HepG2 (cell line): Measurements from ENCODE around the gene GNAZ. TPM values are rescaled to one million over a fixed set of nuclear protein-coding genes. Genes with fewer than 3 reads are reported as not detected.

ENCODE experiments used
- AFF4 ChIP-seq: sonication (generic); formaldehyde crosslinking; IDR thresholded peaks from 2 replicates; pipeline ENCODE4 v1.4.0; 2020; ENCODE audit warnings: missing genetic modification reagents
- AHDC1 ChIP-seq: sonication (generic); formaldehyde crosslinking; IDR thresholded peaks from 2 replicates; pipeline ENCODE4 v1.5.1; 2020; ENCODE audit warnings: mild to moderate bottlenecking, missing genetic modification reagents, borderline replicate concordance
- ELF1 ChIP-seq: sonication (generic); formaldehyde crosslinking; IDR thresholded peaks from 2 replicates; pipeline ENCODE4 v1.4.0; 2020; ENCODE audit warnings: missing genetic modification reagents
- MED1 ChIP-seq: sonication (generic); formaldehyde crosslinking; IDR thresholded peaks from 2 replicates; pipeline ENCODE4 v1.4.0; 2020; ENCODE audit warnings: missing genetic modification reagents
- MZF1 ChIP-seq: sonication (generic); formaldehyde crosslinking; IDR thresholded peaks from 2 replicates; pipeline ENCODE4 v1.8.1; 2023; ENCODE audit warnings: mild to moderate bottlenecking, missing genetic modification reagents, borderline replicate concordance
- NR3C1 ChIP-seq: sonication (generic); formaldehyde crosslinking; IDR thresholded peaks from 2 replicates; pipeline ENCODE4 v1.4.0; 2020; ENCODE audit warnings: missing genetic modification reagents
- PLSCR1 ChIP-seq: sonication (generic); formaldehyde crosslinking; IDR thresholded peaks from 2 replicates; pipeline ENCODE4 v1.5.0; 2020; ENCODE audit warnings: missing genetic modification reagents, mild to moderate bottlenecking, borderline replicate concordance
- RARA ChIP-seq: IDR thresholded peaks from 2 replicates; pipeline ENCODE4 v1.6.1; 2016; ENCODE audit warnings: missing genetic modification reagents, missing compliant biosample characterization
- RCOR2 ChIP-seq: IDR thresholded peaks from 2 replicates; pipeline ENCODE4 v1.6.1; 2016; ENCODE audit warnings: missing biosample characterization, missing genetic modification reagents
- TCF7 ChIP-seq: sonication (generic); IDR thresholded peaks from 2 replicates; pipeline ENCODE4 v1.6.1; 2016; ENCODE audit warnings: antibody characterized with exemption, low read depth
- ZFP36 ChIP-seq: fragments of 150-350 bp; IDR thresholded peaks from 2 replicates; pipeline ENCODE4 v1.6.1; 2018; ENCODE audit warnings: borderline replicate concordance, low read length, low read depth; ENCODE audit not compliant: partially characterized antibody
- ZFP36L1 ChIP-seq: sonication (generic); formaldehyde crosslinking; IDR thresholded peaks from 2 replicates; pipeline ENCODE4 v1.8.0; 2022; ENCODE audit warnings: mild to moderate bottlenecking, missing genetic modification reagents, moderate library complexity
- ZNF326 ChIP-seq: sonication (generic); formaldehyde crosslinking; IDR thresholded peaks from 2 replicates; pipeline ENCODE4 v1.4.0; 2020; ENCODE audit warnings: missing genetic modification reagents, borderline replicate concordance
- ZNF468 ChIP-seq: sonication (generic); formaldehyde crosslinking; IDR thresholded peaks from 2 replicates; pipeline ENCODE4 v1.8.0; 2022; ENCODE audit warnings: mild to moderate bottlenecking, moderate library complexity, missing genetic modification reagents
- ZNF580 ChIP-seq: IDR thresholded peaks from 2 replicates; pipeline ENCODE4 v1.6.1; 2016; ENCODE audit warnings: low read depth, borderline replicate concordance
- ZNF761 ChIP-seq: sonication (generic); formaldehyde crosslinking; conservative IDR thresholded peaks from 2 replicates; pipeline ENCODE4 v1.4.0; 2020; ENCODE audit warnings: mild to moderate bottlenecking, missing genetic modification reagents
- ZSCAN20 ChIP-seq: sonication (generic); formaldehyde crosslinking; IDR thresholded peaks from 2 replicates; pipeline ENCODE4 v1.4.0; 2020; ENCODE audit warnings: missing genetic modification reagents, mild to moderate bottlenecking, borderline replicate concordance
- ZSCAN30 ChIP-seq: sonication (generic); formaldehyde crosslinking; IDR thresholded peaks from 2 replicates; pipeline ENCODE4 v1.5.0; 2020; ENCODE audit warnings: mild to moderate bottlenecking, missing genetic modification reagents
- polyA plus RNA-seq, 8 experiments: library from polyadenylated mRNA; depleted of rRNA in 3 of 8; stranded (reverse) in 7 of 8; unstranded in 1 of 8; fragments of >200 nt; fragmentation: Illumina TruSeq in 4 of 8; extraction: Trizol in 4 of 8; gene quantifications; 2 replicates each; pipeline versions ENCODE4 v1.2.1 to v1.2.3, GENCODE V29; 2011 to 2016; ENCODE audit warnings: low read depth in 4 of 8, missing spikeins in 1 of 8, mixed read lengths in 1 of 8; ENCODE audit not compliant: insufficient read depth in 1 of 8
- total RNA-seq, 5 experiments: library from RNA; depleted of rRNA; stranded (reverse); fragments of >200 nt; fragmentation: Illumina TruSeq; extraction: Trizol; gene quantifications; 2 replicates each; pipeline ENCODE4 v1.2.3, GENCODE V29; 2016; ENCODE audit warnings: low read depth in 1 of 5

The GNAZ gene
- total and polyA plus RNA-seq, 2 of the 13 experiments (the other 11 are each of a cell fraction or from before 2014, with no cell fraction given): 11.4 to 22.3 TPM

- no peak; the same call in 1 of the 2 replicates for TF ChIP-seq AHDC1 (CRISPR knock-in tag)
- no peak for TF ChIP-seq ZNF326 (CRISPR knock-in tag)
- no peak; the same call in 1 of the 2 replicates for TF ChIP-seq ZNF580 (CRISPR knock-in tag)
- peak; percentile 76; the same call in 1 of the 2 replicates for TF ChIP-seq ZNF761 (CRISPR knock-in tag)
- TF ChIP-seq ZFP36: no peak
- peak; percentile 72 for TF ChIP-seq RCOR2 (CRISPR knock-in tag)
- no peak for TF ChIP-seq NR3C1 (CRISPR knock-in tag)
- no peak for TF ChIP-seq ZNF468
- peak; percentile 74; the same call in 1 of the 2 replicates for TF ChIP-seq ZFP36L1 (CRISPR knock-in tag)
- TF ChIP-seq ELF1 (CRISPR knock-in tag): peak; percentile 30; the same call in 1 of the 2 replicates
- no peak for TF ChIP-seq ZSCAN20
- no peak for TF ChIP-seq PLSCR1 (CRISPR knock-in tag)
- peak; percentile 95 for TF ChIP-seq MED1 (CRISPR knock-in tag)
- peak; percentile 59; the same call in 1 of the 2 replicates for TF ChIP-seq TCF7
- peak; percentile 94 for TF ChIP-seq RARA (CRISPR knock-in tag)
- no peak for TF ChIP-seq AFF4 (CRISPR knock-in tag)
- TF ChIP-seq MZF1 (CRISPR knock-in tag): no peak
- TF ChIP-seq ZSCAN30 (CRISPR knock-in tag): no peak
Measured at GRCh38 chr22:23075525-23076216, 5.4 kb downstream of the GNAZ start (continued).
